Forelimb muscle (tissue), 1 donor: ENCODE data around the gene CFAP100. TPM values are rescaled to one million over a fixed set of nuclear protein-coding genes. Genes with fewer than 3 reads are reported as not detected.

Experiments
- DNase-seq: peaks from one replicate; pipeline ENCODE4 v3.0.0-alpha.2; 2013; ENCODE audit warnings: low read depth
- polyA plus RNA-seq: library from polyadenylated mRNA; unstranded; fragments of 120-200 nt; gene quantifications from one replicate; pipeline ENCODE4 v1.2.1, GENCODE V29; 2013; ENCODE audit not compliant: insufficient read length

Gene CFAP100
- polyA plus RNA-seq, 1 donor: 0.94 TPM

DNA sequence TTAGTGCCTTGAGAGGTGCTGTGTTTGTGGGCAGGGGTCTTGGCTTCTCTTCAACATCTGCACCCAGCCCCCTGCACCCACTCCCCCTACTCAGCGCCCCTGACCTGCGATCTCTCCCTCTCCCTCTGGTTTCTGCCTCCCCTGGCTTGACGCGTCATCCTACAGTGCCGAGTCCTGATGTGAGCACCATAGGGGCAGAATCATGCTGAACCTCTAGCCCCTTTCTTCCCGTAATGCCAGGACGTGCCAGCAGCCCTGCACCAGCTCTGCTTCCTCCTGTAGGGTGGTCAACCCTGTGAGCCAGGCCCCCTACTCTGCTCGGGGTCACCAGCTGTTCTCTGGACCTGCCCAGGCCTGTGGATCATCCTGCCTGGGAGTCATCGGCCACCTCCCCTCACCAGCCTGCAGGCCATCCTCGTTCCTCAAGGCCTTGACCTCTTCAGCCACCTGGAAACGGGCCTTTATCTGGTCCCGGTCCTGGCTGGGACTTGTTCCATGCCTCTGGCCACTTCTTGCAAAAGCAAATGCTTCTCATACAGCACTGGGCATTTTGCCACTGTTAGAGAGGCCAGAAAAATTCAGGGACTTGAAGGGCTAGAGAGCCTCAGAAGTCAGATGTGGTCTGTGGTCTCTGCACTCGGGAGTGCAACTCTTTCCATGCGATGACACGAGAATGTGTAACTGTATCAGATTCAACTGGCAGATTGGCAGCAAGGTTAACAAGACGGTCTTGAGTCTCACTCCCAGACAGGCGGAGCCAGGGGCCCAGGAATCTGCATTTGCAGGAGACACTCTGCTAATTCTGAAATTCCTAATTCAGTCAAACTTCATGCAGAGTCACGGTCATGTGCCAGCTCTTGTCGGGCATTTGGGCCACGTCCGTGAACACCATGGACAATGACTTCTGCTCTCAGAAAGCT, 20.8 kb upstream of the CFAP100 start:
- DNase-seq: no peak

DNA sequence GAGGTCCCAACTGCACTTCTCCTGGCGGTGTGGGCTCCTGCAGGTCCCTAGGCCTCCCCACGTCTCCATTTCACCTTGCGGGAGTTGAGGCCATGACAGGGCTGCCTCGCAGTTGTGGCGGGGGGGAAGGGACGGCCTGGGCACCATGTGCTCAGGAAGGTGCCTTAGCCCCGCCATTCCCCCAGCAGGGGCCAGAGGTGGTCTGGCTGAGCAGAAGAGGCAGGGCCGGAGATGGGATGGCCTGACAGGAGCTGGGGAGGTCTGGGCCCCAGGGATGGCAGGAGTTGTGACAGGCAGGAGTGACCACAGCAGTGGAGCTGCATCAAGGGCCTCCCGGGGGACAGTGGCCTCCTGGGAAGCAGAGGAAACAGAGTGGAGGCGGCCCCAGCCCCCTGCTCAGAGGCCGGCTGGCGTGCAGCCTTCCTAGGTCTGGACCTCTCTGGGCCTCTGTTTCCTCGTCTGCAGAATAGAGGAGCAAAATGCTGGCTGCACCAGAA, 18.8 kb upstream of the CFAP100 start:
- DNase-seq: no peak

DNA sequence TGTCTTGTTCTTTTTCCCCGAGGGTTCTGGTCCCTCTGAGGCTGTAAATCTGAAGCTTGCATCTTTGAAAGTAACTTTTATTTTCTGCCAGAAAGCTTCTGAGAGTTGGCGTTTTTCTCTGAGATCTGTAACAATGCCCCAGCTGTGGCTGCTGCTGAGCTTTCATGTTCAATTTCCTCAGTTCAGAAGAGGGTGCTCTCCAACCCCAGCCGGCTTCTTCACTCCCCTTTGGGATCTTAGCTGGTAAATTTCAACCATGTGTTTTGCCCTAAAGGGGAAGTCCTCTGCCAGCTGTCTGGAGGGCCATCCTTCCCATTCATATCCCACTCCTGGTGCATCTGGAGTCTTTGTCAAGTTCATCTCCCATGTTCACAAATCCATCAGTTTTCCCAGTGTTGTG, 18.3 kb upstream of the CFAP100 start:
- DNase-seq: no peak

DNA sequence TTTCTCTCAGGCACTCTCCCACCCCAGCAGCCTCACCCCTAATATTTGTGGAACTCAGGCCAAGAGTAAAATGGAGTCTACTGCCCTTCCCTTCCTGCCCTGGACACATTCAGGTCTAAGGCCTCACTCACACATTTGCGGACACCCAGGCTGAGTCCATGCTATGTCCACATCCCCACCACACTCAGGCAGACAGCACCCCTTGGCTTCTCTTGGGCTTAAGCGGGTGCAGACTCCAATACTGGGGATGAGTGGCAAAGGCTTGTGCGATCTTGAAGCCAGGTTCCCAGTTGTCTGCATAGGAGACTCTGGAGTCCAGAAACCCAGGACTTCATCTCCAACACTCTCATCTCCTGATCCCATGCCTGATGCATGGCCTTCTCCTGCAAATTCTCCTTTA, 17.5 kb upstream of the CFAP100 start:
- DNase-seq: no peak

DNA sequence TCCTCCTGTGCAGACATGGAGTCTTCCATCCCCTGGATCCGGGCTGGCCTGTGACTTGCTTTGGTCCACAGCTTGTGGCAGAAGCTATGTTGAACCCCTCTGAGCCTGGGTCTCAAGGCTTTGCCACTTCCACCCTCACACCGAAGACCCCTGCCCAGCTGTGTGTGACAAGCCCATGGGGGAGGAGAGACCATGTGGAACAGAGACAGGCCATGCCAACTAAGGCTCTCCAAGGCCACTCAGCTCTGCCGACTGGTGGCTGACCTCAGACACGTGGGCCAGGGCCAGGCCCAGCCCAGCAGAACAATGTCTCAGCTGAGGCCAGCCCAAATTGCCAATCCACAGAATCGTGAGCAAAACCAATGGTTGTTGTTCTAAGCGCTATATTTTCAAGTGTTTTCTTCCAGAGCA, 16.4 kb upstream of the CFAP100 start:
- DNase-seq: no peak

DNA sequence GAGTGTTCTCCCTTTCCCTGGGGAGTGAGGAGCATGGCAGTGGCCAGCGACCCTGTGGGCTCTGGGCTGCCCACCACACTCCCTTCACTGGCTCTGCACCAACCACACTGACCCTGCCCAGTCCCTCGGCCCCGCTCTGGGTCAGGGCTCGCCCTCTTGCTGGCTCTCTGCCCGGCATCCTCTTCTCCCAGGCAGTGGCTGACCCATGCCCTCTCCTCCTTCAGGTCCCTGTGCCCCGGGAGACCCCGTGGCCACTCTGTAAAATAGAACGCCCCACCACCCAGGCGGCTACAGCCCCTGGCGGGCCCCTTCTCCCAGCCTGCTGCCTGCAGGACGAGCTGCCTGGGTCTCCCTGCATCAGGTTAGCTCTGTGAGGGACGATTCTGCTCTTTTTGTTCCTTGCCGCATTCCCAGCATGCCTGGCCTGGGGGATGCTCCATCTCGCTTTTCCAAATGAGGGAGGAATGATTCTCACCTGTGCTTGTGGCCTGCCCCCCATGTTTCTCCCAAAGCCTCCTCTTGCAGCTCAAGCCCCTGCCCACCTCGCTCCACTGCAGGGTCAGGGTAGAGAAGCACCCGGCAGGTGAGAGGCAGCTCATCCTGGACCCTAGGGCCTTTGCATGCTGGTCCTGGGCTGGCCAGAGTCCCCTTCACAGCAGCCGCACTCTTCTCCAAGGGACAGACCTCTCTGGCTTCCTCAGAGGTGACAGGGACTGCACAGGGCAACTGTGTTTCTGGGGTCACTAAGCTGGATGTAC, 14.5 kb upstream of the CFAP100 start:
- DNase-seq: no peak

DNA sequence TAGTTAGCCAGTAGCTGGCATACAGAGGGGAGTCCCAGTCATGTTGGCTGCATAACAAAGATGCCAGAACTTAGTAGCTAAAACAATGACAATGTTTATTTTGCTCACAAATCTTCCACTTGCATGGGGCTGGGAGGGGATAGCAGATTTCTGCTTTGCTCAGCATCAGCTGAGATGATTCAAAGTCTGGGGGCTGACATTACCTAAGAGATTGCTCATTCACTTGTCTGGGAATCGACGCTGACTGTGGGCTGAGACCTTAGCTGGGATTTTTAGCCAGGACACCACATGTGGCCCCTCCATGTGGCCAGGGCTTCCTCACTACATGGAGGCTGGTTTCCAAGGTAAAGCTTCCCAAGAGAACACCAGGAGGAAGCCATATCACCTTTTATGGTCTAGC, 12.7 kb upstream of the CFAP100 start:
- no peak for DNase-seq

DNA sequence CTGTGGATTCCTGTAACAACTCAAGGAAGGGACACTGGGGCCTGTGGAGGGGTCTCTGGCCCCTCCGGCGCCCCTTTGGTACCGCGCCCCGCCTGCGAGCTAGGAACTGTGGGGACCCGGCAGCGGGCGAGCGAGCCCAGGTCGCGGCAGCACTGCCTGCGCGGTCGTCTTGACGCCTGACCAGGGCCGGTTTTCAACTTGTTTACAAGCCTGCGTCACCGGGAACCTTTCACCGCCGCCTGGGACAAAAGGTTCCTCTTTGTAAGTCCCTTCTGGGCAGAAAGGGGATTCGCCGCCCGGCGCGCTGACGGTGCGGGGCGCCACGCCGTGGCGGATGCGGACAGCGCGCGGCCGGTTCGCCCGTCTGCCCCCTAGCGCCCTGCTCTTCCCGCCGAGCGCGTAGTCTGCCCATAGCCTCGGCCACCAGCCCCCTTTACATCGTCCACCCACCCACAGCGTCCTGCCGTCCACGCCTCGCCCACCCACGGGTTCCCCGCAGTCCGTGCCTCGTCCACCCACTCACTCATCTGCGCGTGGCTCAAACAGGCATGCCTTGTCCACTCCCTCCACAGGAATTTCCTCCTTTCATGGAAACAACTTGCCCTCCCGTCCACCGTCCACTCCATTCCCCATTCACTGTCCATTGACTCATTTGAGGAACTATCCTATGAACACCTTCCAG, 5.5 kb upstream of the CFAP100 start:
- DNase-seq: peak; percentile 52

DNA sequence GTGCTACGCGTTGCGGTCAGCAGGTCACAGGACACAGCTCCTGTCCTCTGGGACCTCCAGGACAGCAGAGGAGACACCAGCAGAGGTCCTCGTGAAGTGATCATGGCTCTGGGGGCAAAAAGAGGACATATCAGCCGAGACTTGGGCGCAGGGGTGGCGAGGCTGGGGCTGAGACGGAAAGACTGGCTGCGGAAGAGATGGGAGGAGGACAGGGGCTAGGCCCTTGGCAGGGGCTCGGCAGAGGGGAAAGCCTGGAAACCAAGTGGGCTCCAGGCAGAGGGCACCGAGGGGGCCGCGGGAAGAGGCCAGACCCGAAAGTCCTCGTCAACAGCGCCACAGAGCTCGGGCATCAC, 4.9 kb upstream of the CFAP100 start:
- DNase-seq: no peak

DNA sequence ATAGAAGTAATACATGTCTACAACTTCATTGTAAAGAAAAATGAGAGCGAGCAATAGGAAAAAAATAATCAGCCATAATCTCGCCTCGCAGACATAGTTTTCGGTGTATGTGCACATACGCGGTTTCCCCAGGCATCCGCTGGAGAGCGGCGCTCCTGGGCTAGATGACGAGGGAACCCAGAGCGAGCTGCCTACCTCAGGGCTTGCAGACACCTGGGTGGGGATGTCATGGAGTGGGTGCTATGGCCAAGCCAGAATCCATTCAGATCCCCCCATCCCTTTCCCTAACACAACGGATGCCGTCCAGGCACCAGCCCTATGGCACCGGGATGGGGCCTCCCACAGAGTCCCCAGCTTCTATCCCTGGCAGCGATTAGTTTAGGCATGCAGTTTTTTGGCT, 4.5 kb upstream of the CFAP100 start:
- no peak for DNase-seq

DNA sequence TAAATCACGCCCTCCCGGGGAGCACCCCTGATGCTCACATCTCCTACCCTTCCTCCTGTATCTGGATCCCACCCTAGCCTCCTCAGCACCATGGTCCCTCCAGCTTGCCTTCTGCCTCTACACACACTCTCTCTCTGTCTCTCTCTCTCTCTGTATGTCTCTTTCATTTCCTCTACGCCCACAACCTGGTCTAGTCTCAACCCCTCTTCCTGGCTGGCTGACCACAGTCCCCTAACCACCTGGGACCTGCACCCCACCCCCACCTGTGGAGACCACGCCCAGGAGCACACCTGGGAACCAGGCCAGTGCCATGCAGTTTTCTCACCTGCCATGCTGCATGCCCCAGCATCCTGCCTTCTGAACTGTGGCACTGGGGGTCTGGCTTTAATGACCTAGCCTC, 4.0 kb upstream of the CFAP100 start:
- no peak for DNase-seq

DNA sequence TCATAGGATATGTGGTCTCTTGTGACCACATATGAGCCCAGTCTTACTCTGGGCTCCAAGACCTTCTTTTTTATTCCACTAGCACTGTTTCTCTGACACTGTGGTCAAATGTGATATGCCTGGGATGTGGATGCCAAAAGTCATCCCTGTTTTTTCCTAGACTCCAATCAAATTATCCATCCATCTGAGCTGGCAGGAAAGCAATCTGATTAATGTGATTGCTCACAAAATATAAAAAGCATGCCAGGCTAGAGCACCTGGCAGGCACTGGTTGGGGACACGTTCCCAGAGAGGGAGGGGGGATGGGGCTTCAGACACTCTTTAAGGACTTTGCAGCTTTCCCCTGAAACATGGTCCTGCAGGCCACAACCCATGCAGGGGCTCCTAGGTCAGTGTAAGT, 3.1 kb upstream of the CFAP100 start:
- no peak for DNase-seq

DNA sequence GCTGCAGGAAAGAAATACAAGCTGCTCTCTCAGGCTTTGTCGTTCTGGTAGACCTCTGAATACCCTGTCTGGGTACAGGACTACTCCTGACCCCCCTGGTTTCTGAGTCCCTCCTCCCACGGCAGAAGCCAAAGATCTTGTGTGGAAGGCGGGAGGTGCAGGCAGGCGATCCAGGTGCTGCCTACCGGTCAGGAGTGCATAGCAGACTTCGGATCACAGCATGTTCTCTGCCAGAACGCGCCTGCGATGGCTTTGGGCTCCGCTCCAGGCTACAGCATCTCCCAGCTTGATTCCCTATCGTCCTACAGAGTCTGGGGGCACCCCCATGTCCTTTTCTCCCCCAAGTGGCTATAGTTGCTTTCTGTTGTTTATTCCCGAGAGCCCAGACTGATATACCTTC, 2.5 kb upstream of the CFAP100 start:
- no peak for DNase-seq

DNA sequence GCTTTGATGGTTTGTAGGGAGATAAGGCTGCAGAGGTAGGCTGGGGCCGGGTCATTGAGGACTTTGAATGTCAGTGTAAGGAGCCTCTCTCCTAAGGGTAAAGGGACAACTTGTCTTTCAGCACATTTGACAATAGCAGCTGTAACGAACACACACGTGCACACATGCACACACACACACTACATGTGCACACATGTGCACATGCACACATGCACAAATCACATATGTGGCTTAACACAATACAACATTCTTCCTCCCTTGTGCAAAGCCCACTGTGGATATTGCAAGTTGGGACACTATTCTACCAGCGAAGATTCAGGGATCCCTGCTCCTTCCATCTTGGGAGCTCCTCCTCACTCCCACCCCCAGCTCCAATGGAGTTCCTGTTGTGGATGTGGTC, 1.1 kb upstream of the CFAP100 start:
- DNase-seq: no peak

DNA sequence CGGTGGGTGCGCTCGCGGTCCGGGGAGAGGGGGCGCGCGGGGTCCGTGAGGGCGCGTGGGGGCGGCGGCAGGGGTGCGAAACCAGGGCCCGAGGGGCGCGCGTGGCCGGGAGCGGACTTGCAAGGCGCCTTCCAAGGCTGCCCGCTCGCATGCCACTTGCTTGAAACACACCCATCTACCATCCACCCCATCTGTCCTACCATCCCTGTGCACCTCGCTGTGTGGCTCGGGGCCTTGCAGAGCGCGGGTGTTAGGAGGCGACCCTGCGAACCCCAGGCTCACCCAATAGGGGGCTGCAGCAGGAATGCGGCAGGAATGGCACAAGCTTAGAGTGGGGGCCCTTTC, 240 bp downstream of the CFAP100 start:
- DNase-seq: no peak

DNA sequence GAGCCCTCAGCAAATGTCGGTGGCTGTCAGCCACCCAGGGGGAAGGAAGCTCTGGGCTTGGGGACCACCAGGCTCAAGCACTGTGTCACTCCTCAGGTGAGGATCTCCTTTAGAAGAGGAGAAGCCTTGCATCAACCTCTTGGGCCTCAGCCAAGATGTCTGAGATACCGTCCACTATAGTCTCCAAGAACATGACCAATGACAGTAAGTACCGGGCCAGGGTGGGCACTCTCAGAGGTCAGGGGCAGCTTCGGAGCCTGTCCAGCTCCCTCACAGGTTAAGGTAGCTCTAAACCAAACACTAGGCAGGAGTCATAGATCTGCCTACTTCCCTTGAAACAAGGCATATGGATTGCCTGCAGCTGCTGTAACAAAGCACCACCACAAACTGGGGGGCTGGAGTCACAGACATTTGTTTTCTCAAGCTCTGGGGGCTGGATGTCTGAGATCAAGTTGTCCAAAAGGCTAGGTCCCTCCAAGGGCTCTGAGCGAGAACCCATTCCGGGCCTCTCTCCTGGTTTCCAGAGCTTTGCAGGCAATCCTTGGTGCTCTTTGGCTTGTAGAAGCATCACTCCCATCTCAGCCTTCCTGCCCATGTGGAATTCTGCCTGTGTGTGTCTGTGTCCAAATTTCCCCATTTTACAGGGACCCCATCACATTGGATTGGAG, 1.3 kb downstream of the CFAP100 start:
- DNase-seq: no peak

DNA sequence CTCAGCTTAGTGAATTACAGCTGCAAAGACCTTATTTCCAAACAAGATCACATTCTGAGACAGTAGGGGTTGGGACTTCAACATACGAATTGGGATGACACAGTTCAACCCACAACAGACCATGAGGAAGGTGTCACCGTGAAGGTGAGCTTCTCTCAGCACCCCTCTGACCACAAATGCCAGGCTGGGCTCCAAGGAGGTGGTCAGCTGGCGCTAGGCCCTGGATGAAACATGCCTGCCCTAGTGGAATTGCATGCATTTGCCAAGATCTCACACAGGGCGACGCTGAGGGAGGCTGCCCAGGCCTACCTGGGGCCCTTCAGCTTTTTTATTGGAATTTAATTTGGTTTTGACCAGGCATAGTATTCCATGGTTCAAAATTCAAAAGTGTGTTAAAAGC, 1.8 kb downstream of the CFAP100 start:
- DNase-seq: no peak

DNA sequence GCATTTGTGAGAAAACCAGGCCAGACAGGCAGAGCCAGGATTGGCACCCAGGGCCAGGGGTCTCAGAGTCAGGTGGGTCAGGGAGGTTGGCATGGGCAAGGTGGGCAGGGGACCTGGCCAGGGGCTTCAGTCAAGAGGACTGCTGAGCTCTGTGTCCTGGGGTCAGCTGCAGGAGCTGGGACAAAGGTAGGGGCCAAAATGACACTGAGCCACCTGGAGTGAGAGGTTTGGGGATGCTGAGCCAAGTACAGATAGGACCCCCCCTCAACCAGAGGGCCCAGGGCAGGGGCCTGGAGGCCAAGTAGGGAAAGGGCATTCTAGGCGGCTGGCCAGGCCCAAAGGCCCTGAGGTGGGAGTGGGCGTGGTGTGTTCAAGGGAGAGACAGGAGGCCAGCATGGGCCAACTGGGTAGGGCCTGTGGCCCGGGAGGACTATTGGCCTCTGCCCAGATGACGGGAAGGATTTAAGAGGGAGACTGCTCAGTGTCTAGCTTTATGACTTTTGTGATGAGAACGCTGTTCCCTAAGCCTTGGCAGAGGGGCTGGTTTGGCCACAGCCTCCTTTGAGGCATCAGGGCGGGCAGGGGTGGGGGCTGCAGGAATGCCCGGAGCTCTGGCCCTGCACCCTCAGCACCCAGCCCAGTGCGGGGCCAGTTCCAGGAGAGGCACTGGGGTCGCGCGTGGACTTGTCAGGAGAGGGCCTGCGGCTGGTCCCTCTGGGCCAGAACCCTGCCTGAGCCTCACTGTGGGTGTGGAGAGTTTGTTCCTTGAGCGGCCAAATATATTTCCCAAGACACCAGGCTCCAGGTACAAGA, 3.1 kb downstream of the CFAP100 start:
- no peak for DNase-seq

DNA sequence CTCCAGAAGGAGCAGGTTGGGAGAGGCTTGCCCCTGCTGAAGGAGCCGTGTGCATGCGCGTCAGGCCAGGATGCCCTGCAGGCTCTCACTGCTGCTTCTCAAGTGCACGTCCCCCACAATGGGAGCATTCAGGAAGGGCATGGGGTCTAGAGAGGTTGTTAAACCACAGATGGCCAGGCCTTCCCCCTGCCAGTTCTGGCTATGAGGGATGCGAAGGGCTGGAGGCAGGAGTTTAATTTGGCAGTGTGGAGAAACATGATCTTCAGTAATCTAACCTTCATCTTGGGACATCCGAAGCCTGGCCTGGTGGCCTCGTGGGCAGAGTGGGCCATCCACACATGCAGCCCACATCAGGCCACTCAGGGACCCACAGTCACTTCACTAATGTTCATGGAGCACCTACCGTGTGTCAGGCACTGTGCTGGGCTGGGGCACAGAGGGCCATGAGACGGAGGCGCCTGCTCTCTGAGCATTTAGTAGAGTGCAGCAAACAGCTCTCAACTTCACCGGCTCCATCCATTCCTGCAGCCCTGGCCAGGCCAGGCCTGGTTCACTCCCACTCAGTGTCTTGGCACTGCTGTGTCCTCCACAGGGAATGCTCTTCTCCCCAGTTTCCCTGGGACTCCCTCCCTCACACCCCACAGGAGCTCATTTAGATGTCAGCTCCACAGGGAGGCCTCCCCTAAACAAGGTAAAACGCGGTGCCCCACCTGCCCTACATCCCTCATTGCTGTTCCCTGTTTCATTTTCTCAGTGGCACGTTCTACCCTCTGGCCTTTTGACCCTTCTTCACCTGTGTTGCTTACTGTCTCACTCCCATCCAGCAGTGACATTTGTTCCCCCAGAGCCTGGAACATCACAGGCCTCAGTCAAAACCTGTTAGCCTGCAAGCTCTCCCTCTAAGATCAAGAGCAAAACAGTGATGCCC, 4.0 kb downstream of the CFAP100 start:
- DNase-seq: no peak

DNA sequence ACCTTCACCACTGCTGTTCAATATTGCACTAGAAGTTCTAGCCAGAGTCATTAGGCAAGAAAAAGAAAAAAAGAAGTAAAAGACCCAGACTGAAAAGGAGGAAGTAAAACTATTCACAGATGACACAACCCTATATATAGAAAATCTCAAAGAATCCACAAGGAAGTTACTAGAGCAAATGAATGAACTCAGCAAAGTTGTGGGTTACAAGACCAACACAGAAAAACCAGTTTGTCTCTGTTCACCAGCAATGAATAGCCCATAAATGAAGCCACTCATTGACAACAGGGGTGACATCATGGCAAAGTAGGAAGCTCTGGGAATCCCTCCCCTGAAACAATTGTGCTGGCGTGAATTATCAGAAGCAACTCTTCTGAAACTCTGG, 4.6 kb downstream of the CFAP100 start:
- DNase-seq: no peak
